Gastroesophageal sphincter (tissue), 3 donors: ENCODE data around the gene PIP5K1B.

Source experiments
- CTCF ChIP-seq, 4 experiments: fragments of 200-600 bp in 2 of 4; fragments of 450-650 bp in 2 of 4; sonication (generic) in 1 of 4; IDR thresholded peaks; one replicate each; pipeline ENCODE4 v1.5.1; 2017 to 2019; ENCODE audit warnings: antibody characterized with exemption in 4 of 4, mild to moderate bottlenecking in 2 of 4, moderate library complexity in 2 of 4
- POLR2AphosphoS5 ChIP-seq: sonication (generic); formaldehyde crosslinking; IDR thresholded peaks from one replicate; pipeline ENCODE4 v1.6.1; 2017; ENCODE audit warnings: antibody characterized with exemption

- no peak for TF ChIP-seq CTCF (IDR thresholded peaks at IDR 0.05)
- no peak for TF ChIP-seq POLR2AphosphoS5
These were observed 209.7 kb downstream of the PIP5K1B start for GRCh38 chr9:68914751-68915150.
